Natural killer cell (primary cell): ENCODE measurements around the gene LRRC49. TPM values are rescaled to one million over a fixed set of nuclear protein-coding genes. Genes with fewer than 3 reads are reported as not detected.

Source experiments
- ATAC-seq, 3 donors: fragments of 150-1000 bp in 2 of 3; fragments of 200-7000 bp in 1 of 3; cut with Tn5 transposase; 1 replicate in 1 of 3; 2 replicates in 2 of 3; pipeline ENCODE4 v1.10.0; 2021; ENCODE audit warnings: mild to moderate bottlenecking in 2 of 3, moderate library complexity in 2 of 3
- DNase-seq, 2 donors: peaks; one replicate each; pipeline versions ENCODE4 v3.0.0 to v3.0.0-alpha.2; 2013 to 2021; ENCODE audit warnings: mixed read lengths in 1 of 2
- H3K27ac ChIP-seq: one replicate; pipeline ENCODE4 v1.5.1; 2013; ENCODE audit warnings: mild to moderate bottlenecking, low read length
- H3K27me3 ChIP-seq: one replicate; pipeline ENCODE4 v1.6.1; 2013; ENCODE audit warnings: low read length; ENCODE audit not compliant: control insufficient read depth, insufficient read depth
- H3K36me3 ChIP-seq: one replicate; pipeline ENCODE4 v1.6.1; 2013; ENCODE audit warnings: low read length; ENCODE audit not compliant: control insufficient read depth, insufficient read depth
- H3K4me1 ChIP-seq: one replicate; pipeline ENCODE4 v1.6.1; 2013; ENCODE audit warnings: low read length; ENCODE audit not compliant: control insufficient read depth, insufficient read depth
- H3K4me3 ChIP-seq: one replicate; pipeline ENCODE4 v1.5.1; 2013; ENCODE audit warnings: low read length
- H3K9me3 ChIP-seq: one replicate; pipeline ENCODE4 v1.6.1; 2013; ENCODE audit warnings: low read length; ENCODE audit not compliant: control insufficient read depth, insufficient read depth
- H3K27ac Mint-ChIP-seq, 2 donors: one replicate each; pipeline ENCODE4 v1.8.0; 2022; ENCODE audit warnings: mild to moderate bottlenecking in 2 of 2, mixed read lengths in 2 of 2, moderate library complexity in 1 of 2
- H3K27me3 Mint-ChIP-seq, 2 donors: one replicate each; pipeline ENCODE4 v1.8.0; 2022; ENCODE audit warnings: low read depth in 2 of 2, mixed read lengths in 2 of 2
- H3K36me3 Mint-ChIP-seq: one replicate; pipeline ENCODE4 v1.8.0; 2022; ENCODE audit warnings: mixed read lengths
- H3K4me1 Mint-ChIP-seq, 2 donors: one replicate each; pipeline ENCODE4 v1.8.0; 2022; ENCODE audit warnings: mixed read lengths in 2 of 2
- H3K4me3 Mint-ChIP-seq: one replicate; pipeline ENCODE4 v1.8.0; 2022; ENCODE audit warnings: mild to moderate bottlenecking, moderate library complexity, mixed read lengths
- H3K9me3 Mint-ChIP-seq, 2 donors: one replicate each; pipeline ENCODE4 v1.8.0; 2022; ENCODE audit warnings: mixed read lengths in 2 of 2
- WGBS: methylation state at CpG from one replicate; pipeline ENCODE4 v1.1.7; 2013; ENCODE audit warnings: missing lambda C conversion rate; ENCODE audit not compliant: insufficient coverage; 5-methylcytosine and 5-hydroxymethylcytosine counted together
- intact Hi-C: fragments of 100-400 bp; cut with micrococcal nuclease; formaldehyde crosslinking; loops from one replicate; pipeline ENCODE4 v1.14.2; 2022
- total RNA-seq, 4 donors: library from RNA; stranded (reverse); fragments of 120-200 nt in 1 of 4; gene quantifications; one replicate each; pipeline versions ENCODE4 v1.2.3 to v1.2.4, GENCODE V29; 2013 to 2022
- TF ChIP-seq, protein P1 (sequence below): fragments of 200-600 bp; IDR thresholded peaks from one replicate; pipeline ENCODE4 v1.8.0; 2022; ENCODE audit warnings: antibody characterized with exemption

Gene LRRC49
- total RNA-seq, 3 donors from 2014 or later (not counting 1 experiment from before 2014, with no cell fraction given): 0.14 to 0.38 TPM; not detected in 1

GRCh38 chr15:70892912-70893560 lies 410 bp downstream of the LRRC49 start:
- intact Hi-C loops: no loop called here
- peak overlapping the region; percentile 91 for H3K4me3 Mint-ChIP-seq
- no peaks in the 10 kb centered on the region for H3K9me3 ChIP-seq
- H3K4me3 ChIP-seq: peak overlapping the region; percentile 37
- no peaks in the 10 kb centered on the region for H3K36me3 Mint-ChIP-seq
- peaks cover 10 to 19% of the 10 kb centered on the region in 2 donors for H3K4me1 Mint-ChIP-seq
- ATAC-seq (peak in 1 of 3 donors; percentile 24), DNase-seq (no peak)
- TF ChIP-seq, protein P1, sequence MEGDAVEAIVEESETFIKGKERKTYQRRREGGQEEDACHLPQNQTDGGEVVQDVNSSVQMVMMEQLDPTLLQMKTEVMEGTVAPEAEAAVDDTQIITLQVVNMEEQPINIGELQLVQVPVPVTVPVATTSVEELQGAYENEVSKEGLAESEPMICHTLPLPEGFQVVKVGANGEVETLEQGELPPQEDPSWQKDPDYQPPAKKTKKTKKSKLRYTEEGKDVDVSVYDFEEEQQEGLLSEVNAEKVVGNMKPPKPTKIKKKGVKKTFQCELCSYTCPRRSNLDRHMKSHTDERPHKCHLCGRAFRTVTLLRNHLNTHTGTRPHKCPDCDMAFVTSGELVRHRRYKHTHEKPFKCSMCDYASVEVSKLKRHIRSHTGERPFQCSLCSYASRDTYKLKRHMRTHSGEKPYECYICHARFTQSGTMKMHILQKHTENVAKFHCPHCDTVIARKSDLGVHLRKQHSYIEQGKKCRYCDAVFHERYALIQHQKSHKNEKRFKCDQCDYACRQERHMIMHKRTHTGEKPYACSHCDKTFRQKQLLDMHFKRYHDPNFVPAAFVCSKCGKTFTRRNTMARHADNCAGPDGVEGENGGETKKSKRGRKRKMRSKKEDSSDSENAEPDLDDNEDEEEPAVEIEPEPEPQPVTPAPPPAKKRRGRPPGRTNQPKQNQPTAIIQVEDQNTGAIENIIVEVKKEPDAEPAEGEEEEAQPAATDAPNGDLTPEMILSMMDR: no peak
- no peaks in the 10 kb centered on the region for H3K36me3 ChIP-seq
- no peaks in the 10 kb centered on the region for H3K9me3 Mint-ChIP-seq
- H3K27me3 Mint-ChIP-seq: peaks cover 17 to 38% of the 10 kb centered on the region in 2 donors
- WGBS: 14% methylated on average over 10 of the region's 10 CpGs
- H3K27me3 ChIP-seq: peaks cover 7% of the 10 kb centered on the region
- H3K4me1 ChIP-seq: peaks cover 16% of the 10 kb centered on the region
- peak overlapping the region in 1 of 2 donors; percentile 79 for H3K27ac Mint-ChIP-seq
- H3K27ac ChIP-seq: no peak overlapping the region

- H3K4me3 ChIP-seq: no peak overlapping the region
- no peaks in the 10 kb centered on the region for H3K4me1 Mint-ChIP-seq
- H3K9me3 ChIP-seq: no peaks in the 10 kb centered on the region
- H3K36me3 Mint-ChIP-seq: peaks cover 7% of the 10 kb centered on the region
- no peaks in the 10 kb centered on the region for H3K4me1 ChIP-seq
- peaks cover 9 to 13% of the 10 kb centered on the region in 2 donors for H3K27me3 Mint-ChIP-seq
- no peak overlapping the region for H3K27ac ChIP-seq
- no peak overlapping the region for H3K27ac Mint-ChIP-seq
- no peaks in the 10 kb centered on the region for H3K27me3 ChIP-seq
- intact Hi-C loops: no loop called here
- H3K4me3 Mint-ChIP-seq: no peak overlapping the region
- no peaks in the 10 kb centered on the region for H3K9me3 Mint-ChIP-seq
- H3K36me3 ChIP-seq: no peaks in the 10 kb centered on the region
- WGBS: 100% methylated on average over 1 of the region's 1 CpG
- TF ChIP-seq, protein P1: no peak
- ATAC-seq: no peak
- no peak for DNase-seq
Observed at GRCh38 chr15:70902107-70902506, 9.5 kb downstream of the LRRC49 start.

DNA sequence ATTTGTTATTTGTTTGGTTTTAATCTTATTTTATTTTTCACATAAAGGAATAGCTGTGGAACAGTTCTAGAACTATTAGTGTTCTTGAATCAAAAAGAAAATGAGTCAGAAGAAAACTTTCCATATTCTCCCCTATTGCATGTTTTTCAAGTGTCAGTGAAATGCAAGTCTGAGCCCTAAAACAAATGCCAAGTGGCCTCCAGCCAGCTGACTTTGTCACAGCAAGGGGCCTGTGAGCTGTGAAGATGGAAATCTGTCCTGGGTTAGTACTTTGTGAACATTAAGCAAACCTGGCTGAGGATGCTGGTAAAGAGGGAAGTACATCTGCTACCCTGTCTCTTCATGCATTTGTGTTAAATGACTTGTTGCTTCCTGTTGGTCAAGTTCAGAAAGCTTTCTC lies 14.2 kb downstream of the LRRC49 start:
- peaks cover 12% of the 10 kb centered on the region for H3K9me3 ChIP-seq
- Mint-ChIP-seq H3K27ac (no peak overlapping the region), H3K36me3 (peaks cover 14% of the 10 kb centered on the region), H3K4me3 (no peak overlapping the region), H3K27me3 (peaks cover 8 to 21% of the 10 kb centered on the region in 2 donors), H3K9me3 (peaks cover 2 to 5% of the 10 kb centered on the region in 2 donors), H3K4me1 (no peaks in the 10 kb centered on the region)
- no peak for ATAC-seq
- no peak overlapping the region for H3K4me3 ChIP-seq
- H3K27ac ChIP-seq: no peak overlapping the region
- no peaks in the 10 kb centered on the region for H3K36me3 ChIP-seq
- no peaks in the 10 kb centered on the region for H3K4me1 ChIP-seq
- no peak for DNase-seq
- no peaks in the 10 kb centered on the region for H3K27me3 ChIP-seq
- TF ChIP-seq, protein P1: no peak
- intact Hi-C loops: no loop called here
